HG03097 (cell line): ENCODE measurements around the gene HDAC8.
A peak's percentile ranks its signal among the peaks of the same experiment; 100 is the strongest.

ENCODE experiments used
- ATAC-seq: cut with Tn5 transposase; IDR thresholded peaks from one replicate; pipeline ENCODE4 v1.9.1; 2021; ENCODE audit not compliant: unreplicated experiment, low FRiP score

The HDAC8 gene

DNA sequence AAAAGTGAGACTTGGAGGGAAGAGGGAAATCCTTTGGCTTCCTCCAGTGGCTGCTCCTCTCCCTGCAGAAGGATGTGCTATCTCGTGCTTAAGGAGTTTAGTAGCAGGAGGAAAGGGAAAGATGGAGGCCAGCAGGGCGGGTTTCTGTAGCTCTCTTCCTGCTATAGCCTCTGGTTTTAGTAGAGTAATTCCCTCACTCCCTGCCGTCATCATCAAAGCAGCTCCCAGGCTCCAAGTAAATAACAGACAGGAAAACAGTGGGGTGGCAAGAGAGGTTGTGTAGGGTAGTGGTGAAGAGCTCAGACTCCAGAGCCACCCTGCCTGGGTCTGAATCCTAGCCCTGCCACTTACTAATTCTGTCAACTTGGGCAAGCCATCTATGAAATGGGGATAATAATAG lies 185.4 kb downstream of the HDAC8 start:
- ATAC-seq: no peak

DNA sequence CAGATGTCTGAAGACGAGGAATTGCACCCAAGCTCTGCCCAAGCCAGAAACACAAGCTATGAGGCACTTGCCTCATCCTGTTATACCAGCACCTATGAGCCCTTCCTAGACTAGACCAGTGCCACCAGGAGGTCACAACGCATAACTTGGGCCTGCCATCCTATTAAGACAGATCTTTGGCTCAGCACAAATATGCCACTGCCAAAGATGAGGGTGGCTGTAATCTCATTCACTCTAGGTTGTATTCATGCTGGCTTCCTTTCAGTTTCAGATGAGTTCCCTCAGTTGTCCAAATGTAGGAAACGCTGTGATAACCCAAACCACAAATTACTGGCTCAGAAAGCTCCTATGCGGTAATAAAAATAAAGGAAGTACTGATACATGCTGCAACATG lies 190.4 kb downstream of the HDAC8 start:
- ATAC-seq: no peak

DNA sequence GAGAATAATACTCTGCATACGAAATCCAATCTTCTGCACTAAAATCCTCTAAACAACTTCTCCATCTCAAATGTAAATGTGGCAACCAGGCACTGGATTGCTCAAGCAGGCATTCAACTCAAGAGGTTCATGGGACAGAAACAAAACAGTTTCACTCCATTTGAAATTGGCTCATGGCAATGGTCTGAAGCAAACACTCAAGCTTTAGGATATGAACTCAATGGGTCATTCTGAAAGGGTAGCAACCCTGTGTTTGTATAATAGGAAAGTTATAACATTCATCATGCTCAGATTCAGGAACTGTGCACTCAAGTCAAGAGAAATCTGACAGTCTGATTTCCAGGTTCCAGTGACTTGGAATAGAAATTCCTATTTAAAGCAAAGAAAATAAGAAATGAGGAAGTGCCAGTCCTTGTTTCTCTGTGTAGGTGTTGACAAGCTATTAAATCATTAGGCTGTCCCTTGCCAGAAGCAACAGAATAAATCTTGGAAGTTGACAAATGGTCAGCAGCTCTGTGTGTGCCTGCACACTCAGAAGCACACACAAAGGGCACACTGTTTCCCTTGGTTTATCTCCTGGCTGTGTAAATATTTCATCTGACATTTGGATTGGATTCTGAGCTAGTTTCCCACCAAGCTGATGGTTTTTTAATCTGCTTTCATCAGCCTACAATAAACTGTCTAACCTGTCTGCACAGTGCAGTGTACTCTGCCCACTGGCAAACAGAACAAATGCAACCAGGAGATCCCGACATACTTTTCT lies 191.0 kb downstream of the HDAC8 start:
- ATAC-seq: no peak

DNA sequence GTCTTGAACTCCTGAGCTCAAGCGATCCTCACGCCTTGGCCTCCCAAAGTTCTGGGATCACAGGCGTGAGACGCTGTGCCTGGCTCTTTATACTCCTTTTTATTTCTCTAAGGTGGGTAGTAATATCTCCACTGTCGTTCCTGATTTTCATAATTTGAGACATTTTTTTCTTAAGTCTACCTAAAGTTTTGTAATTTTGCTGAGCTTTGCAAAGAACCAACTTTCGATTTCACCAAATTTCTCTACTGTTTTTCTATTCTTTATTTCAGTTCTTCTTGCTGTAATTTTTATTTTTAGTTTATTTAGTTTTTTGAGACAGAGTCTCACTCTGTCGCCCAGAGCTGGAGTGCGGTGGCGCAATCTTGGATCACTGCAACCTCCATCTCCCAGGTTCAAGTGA lies 196.5 kb downstream of the HDAC8 start:
- no peak for ATAC-seq

DNA sequence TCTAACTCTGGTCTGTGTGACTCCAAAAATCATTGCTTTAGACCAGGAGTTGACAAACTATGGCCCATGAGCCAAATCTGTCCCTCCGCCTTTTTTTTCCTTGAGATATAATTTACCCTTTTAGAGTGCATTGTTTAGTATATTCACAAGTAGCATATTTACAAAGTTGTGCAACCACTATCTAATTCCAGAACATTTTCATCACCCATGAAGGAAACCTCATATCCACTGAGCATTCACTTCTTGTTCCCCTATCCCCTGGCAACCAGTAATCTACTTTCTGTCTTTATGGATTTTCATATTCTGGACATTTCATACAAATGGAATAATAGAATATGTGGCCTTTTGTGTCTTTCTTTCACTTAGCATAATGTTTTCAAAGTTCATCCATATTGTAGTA lies 199.5 kb downstream of the HDAC8 start:
- no peak for ATAC-seq

DNA sequence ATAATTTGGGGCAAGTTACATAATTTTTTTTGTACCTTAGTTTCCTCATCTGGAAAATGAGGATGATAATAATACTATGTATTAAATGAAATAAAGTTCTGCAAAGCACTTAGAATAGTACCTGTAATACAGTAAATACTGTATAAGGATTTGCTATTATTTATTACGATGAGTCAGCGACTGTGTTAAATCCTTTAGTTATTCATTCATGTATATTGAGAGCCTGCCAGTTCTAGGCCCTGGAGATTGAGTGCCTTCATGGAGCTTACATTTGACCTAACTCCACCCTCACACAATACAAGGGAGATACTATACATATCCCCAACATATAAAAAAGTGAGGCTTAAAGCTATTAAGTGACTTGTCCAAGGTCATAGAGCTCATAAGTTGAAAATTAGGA lies 199.9 kb downstream of the HDAC8 start:
- no peak for ATAC-seq

DNA sequence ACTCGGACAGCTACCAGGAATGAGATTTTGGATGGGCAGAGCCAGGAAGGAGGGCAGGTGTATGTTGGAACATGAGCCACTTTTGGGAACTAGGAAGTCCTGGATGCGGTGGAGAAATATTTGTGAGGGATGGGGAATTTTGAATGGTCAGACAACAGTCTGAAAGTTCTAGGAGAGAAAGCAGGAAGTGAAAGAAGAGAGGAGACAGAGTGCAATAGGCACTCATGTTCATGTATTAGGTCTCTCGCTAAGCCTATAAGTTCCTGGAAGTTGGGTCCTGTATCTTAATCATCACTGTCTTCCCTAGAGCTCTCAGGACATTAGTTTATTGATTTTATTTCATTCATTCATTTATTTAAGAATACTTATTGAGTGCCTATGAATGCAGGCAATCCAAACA lies 201.2 kb downstream of the HDAC8 start:
- no peak for ATAC-seq

DNA sequence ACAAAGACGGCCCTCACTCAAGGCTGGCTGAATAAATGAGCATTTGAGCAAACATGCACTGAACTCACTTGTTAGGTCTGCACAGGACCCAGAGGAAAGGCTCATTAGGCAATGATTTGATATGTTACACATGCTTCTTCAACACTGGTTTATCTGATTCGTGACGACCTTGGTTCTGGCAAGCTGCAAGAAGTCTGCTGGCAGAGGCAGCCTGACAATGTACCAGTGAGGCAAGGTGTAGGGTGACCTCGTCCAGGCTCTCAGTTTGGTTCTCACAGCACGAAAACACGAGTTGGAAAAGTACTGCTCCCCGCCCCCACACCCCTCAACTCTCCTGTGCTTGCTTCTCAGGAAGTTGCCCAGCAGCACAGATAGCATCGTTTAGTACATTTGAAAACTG lies 203.8 kb downstream of the HDAC8 start:
- ATAC-seq: no peak

DNA sequence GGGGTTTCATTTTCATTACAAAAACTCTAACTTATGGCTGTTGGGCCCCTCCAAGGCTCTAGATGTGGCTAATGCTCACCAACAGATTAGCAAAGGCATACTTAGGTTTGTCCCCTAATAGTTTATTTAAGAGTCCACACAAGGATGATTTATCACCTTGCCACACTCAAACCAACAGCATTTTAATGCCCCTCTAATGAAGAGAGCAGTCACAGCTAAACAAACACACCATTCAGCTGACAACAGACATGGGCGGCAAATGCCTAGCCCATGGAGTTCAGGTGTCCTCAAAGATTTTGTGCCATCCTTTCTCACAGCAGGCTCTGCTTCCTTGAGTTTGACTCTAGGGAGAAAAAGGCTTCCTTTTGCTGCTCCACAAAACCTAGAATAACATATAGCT lies 205.1 kb downstream of the HDAC8 start:
- ATAC-seq: no peak

DNA sequence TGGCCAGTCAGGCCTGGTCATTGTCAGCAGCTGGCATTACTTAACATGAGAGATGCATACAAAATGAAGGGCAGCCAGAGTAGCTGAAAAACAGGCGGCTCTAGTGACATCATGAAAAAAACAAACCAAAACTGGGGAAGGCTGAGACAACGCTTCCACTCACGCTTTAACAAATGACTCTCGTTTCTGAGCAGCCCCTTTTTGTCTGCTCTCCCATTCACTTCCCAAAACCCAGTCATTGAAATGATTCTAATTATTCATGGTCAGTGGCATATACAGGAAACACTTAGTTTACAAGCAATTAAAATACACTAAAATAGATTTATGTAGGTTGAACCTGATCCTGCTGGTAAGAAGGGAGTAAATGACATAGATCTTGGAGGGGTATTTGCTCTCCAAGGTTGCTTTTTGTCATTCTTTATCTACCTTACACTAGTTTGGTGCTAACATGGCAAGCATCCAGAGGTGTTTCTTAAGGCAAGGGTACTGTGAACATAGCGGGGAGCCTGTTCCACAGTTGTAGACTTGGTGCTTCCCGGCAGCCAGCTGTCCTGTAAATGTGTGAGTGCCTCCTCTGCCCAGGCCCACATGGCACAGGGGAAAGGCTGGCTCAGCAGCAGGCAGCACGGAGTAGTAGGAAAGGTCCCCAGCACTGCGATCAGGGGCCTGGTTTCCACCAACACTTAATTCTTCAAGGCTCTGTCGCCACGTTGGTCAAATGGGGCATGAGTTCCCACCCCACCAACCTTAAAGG lies 205.8 kb downstream of the HDAC8 start:
- no peak for ATAC-seq

DNA sequence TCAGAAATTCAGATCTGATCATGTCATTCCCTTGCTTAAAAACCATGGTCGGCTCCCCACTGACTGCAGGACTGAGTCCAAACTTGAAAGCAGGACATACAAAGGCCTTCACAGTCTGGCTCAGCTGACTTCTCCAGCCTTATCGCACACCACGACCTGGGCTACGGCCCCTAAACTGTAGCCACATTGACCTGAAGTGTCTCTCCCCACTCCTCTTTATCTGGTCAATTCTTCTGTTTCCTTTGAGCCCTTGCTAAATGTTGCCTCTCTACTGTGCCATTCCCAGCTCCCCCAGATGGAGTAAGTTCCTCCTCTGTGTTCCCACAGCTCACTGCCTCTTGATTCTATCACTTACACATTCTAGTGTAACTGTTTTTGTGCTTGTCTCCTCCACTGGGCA lies 206.5 kb downstream of the HDAC8 start:
- ATAC-seq: no peak

DNA sequence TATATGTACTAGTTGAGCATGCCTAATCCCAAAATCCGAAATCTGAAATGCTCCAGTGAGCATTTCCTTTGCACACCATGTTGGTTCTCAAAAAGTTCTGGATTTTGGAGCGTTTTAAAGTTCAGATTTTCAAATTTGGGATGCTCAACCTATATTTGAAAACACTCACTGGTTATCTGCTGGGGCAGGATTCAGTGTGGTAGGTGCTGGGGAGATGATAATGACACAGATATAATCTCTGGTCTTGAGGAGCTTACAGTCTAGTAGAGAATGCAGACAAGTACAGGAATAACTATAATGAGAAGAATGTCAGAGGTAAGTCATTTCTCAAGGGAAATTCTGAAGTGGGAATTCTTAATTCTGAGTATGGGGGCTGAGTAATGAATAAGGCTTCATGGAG lies 207.5 kb downstream of the HDAC8 start:
- ATAC-seq: no peak

DNA sequence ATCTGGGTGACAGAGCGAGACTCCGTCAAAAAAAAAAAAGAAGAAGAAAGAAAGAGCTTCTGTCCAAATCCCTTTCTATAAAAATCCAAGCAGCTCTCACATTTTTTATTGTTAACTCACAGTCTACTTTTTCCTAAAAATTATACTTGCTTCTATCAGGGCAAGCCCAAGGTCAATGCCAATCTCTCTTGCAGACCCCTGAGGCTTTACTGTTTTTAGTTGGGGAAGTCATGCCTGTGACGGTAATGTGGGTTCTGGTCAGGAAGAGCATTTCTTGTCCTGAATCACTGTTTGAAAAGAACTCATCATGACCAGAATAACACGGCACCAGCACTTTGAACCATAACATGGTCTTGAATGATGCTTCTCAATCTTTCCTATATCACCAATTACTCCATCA lies 212.3 kb downstream of the HDAC8 start:
- ATAC-seq: no peak

DNA sequence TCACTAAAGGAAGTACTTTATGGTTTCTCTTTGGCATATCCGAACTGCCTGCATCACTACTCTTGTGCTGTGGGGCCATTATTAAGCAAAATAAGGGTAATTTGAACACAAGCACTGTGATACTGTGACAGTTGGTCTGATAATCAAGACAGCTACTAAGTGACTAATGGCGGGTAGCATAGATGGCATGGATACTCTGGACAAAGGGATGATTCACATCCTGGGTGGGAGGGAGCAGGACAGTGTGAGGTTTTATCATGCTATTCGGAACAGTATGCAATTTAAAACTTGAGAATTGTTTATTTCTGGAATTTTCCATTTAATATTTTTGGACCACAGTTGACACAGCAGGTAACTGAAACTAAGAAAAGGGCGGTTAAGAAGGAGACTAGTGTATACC lies 214.3 kb downstream of the HDAC8 start:
- ATAC-seq: no peak

DNA sequence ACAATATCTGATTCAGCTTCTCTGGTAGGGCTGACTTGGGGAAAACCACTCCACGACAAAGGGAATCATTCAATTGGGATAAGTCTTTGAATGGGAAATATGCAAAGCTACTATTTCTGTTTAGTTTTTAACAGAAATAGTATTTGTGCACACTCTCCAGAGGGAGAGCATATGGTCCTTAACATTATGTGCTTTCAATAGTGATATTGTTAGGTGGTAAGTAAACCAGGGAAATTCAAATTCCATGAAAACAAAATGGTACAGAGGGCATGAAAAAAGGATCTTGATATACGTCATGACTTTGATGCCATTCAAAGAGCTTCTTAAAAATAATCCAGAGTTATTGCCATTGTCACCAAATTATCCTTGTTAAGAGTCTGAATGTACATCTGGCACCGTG lies 219.9 kb downstream of the HDAC8 start:
- ATAC-seq: no peak

DNA sequence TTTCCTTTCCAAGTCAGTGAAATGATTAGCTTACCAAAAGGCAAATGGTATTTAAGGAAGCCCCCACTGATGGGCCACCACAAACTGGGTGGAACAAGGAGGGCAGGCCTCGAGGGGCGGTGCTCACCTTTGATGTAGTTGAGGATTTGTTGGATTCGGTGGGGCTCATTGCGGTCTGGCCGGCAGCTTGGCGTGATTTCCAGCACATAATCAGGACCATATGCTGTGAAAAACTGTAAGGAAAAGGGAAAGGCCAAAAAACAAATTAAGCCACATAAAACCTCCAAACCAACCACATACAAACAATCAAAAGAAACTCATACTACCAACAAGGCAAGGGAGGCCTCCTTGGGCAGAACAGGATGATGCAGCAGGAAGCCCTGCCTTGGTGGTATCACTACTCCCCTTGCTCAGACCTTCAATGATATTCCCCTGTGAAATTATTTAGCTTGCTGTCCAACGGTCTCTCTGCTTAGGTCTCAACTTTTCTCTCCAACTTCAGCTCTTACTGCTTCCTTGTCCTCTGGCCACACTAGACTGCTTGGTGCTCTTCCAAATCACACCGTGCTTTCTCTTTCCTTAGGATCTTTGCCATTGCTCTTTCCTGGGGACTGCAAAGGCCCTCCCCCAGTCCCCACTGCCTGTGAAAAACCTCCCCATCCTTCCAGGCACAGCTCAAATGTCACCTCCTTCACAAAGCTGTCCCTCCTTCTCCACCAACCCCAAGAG lies 220.9 kb downstream of the HDAC8 start:
- ATAC-seq: no peak

DNA sequence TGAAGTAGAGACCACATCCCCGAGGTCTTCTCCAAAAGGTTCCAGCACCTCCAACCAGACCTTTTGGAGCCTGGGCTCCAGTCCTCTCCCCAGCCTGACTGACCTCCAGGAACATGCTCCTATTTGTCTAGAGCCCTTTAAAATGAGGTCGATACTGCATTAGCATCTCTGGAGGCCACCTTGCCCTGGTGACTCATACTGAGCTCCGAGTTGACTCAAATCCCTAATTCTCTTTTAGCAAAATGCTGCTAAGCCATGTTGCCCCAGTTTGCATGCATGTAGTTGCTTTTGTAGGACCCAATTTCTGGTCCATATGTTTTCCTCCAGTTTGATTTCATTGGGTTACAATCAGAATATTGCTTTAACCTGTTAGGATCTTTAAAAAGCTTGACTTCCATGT lies 223.5 kb downstream of the HDAC8 start:
- ATAC-seq: peak; percentile 68

DNA sequence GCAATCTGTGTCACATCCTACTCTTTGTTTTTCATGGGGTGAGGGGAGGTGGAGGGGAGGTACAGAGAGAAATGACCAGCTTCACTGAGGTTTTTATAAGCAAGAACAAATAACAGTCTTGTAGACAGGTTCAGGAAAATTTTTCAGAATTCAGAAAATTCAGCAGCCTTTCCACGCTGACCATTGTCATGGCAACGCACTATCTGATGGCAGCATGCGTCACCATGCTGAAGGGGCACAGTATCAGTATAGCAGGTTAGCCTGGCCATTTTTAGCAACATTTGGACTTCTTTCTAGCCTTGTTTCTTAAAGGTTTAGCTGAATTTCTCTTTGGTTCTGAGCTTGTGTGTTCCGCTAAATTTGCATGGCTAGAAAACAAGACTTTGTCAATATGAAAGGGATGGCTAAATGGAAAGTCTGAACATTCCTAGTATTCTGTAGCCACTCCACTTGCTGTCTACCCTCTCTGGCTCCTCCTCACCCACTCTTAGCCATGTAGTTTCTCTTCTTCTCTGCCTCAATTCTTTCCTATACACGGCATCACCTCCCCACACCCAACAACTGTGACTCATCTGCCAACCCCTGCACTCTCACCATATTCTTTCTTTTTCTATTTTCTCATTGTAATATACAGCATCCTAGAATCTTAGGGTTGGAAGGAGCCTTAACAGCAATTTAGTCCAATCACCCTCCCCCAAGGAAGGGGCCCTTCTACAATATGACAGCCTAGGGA lies 224.2 kb downstream of the HDAC8 start:
- ATAC-seq: no peak

DNA sequence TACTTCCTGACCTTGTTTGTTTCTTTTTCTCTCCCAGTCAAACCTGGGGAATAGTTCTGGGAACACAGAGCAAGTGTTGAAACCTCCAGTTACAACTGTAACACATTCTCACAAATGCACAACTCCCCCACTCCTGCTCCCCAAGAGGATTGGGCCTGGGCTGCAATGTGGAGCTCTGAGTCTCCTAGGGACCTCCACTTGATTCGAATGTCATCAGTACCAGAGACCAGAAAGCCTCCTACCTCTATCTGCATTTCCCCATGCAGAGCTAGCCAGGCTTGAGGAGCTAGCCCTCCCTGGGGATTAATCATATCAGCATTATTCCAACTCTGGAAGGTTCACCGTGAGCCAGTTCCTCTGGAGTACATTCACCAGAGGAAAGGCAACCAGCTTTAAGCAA lies 225.3 kb downstream of the HDAC8 start:
- ATAC-seq: no peak

DNA sequence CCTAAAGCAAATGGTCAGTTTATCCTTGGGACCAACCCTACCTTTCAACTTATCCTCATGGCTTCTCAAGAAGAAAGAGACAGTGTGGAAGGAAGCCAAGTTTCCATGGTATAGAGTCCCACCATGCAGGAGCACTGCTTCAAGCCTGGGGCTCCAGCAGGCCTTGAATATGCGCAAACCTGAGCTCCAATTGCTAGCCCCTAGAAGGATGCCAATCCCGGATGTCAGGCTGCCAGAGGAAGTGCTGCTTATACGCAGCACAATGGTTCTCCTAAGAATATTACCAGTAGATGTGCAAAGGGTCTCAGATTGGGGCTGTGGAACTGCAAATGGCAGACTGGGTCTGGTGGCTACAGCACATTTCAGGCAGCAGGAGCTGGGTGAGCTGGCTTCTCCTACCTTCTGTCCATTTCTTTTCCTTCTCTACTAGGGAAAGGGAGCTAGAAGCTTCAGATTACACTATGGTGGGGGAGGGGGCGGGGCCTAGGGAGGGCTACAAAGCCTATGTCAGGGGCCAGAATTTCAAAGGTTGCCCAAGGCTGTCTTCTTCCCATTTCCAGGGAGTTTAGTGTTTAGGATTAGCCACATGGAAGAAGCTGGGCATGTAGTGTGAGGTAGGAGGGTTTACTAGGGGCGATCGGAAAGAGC lies 226.2 kb downstream of the HDAC8 start:
- ATAC-seq: no peak

DNA sequence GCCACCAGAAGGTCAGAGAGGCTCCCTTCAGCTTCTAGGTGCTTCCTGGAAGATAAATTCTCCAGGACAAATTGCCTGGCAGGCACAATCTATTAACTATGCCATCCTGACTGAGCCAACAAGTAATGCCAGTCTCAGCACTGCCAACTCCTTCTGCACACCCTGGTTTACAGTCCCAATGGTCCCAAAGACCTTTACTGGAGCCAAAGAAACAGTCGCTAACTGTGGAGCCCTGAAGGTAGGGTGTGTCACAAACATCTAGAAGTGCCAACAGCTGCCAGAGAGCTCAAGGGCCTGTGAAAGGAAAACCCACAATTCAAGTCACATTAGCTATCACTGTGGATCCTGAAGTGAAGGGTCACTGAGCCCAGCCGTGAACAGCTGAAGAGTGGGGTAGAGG lies 232.0 kb downstream of the HDAC8 start:
- no peak for ATAC-seq
